Activated CD8-positive, alpha-beta memory T cell treated with anti-CD3 and anti-CD28 coated beads, Interleukin-2, amount 50 U/mL, for 1 hour (primary cell): ENCODE measurements around the gene NISCH.

Experiments used
- DNase-seq: peaks from one replicate; pipeline ENCODE4 v3.0.0-alpha.2; 2020; ENCODE audit errors: extremely low read depth

The NISCH gene

GRCh38 chr3:52447512-52448355 is 7.7 kb upstream of the NISCH start:
- DNase-seq, result no peak

GRCh38 chr3:52450489-52451236 is 4.7 kb upstream of the NISCH start:
- DNase-seq, result no peak

GRCh38 chr3:52451237-52452083 is 3.9 kb upstream of the NISCH start:
- no peak for DNase-seq

- DNase-seq, result no peak
These were observed 3.3 kb upstream of the NISCH start for GRCh38 chr3:52452126-52452525.

- no peak for DNase-seq
These were observed 2.7 kb upstream of the NISCH start for GRCh38 chr3:52452570-52453221.

GRCh38 chr3:52453496-52454249 is 1.7 kb upstream of the NISCH start, which contains the start of gene TNNC1:
TSS of gene TNNC1 (minus strand) at chr3:52454041. CDS start at chr3:52454015, 26 bp downstream.
- DNase-seq, result no peak

GRCh38 chr3:52454250-52454937 is 1.0 kb upstream of the NISCH start:
- DNase-seq, result no peak

GRCh38 chr3:52454938-52455282 is 494 bp upstream of the NISCH start:
- no peak for DNase-seq

GRCh38 chr3:52456169-52456799 is 880 bp downstream of the NISCH start:
- no peak for DNase-seq

GRCh38 chr3:52456800-52457183 is 1.4 kb downstream of the NISCH start:
- no peak for DNase-seq

GRCh38 chr3:52458031-52458760 is 2.8 kb downstream of the NISCH start:
- DNase-seq, result no peak

- no peak for DNase-seq
These were observed 3.6 kb downstream of the NISCH start for GRCh38 chr3:52458770-52459545.

- DNase-seq, result no peak
These were observed 6.5 kb downstream of the NISCH start for GRCh38 chr3:52461874-52462273.

GRCh38 chr3:52463416-52463815 is 8.0 kb downstream of the NISCH start:
- no peak for DNase-seq

- DNase-seq, result no peak
These were observed 12.9 kb downstream of the NISCH start for GRCh38 chr3:52468336-52468735.

GRCh38 chr3:52469001-52469400 is 13.6 kb downstream of the NISCH start:
- no peak for DNase-seq

GRCh38 chr3:52470920-52471319 is 15.5 kb downstream of the NISCH start:
- DNase-seq, result no peak
